Activated CD4-positive, alpha-beta T cell treated with anti-CD3 and anti-CD28 coated beads, Interleukin-2, amount 10 ng/mL, durations not matched to agents 7 days and 5 days (primary cell): ENCODE results near the gene INSYN2B. TPM values are rescaled to one million over a fixed set of nuclear protein-coding genes. Genes with fewer than 3 reads are reported as not detected.

ENCODE experiments used
- CTCF ChIA-PET: fragments of 350-600 bp; sonication (Branson Sonifier 250); formaldehyde crosslinking; loops from one replicate; lab custom pipeline; 2021; ENCODE audit warnings: antibody characterized with exemption; lab: Charles Lee
- POLR2A ChIA-PET: fragments of 350-600 bp; sonication (Branson Sonifier 250); formaldehyde crosslinking; loops from one replicate; lab custom pipeline; 2021; ENCODE audit warnings: antibody characterized with exemption; lab: Charles Lee
- DNase-seq: peaks from one replicate; pipeline ENCODE4 v3.0.0-alpha.2; 2020
- H3K27ac Mint-ChIP-seq: one replicate; pipeline ENCODE4 v1.8.0; 2021; ENCODE audit warnings: mild to moderate bottlenecking, moderate library complexity, mixed read lengths
- H3K27me3 Mint-ChIP-seq: one replicate; pipeline ENCODE4 v1.8.0; 2021; ENCODE audit warnings: mixed read lengths
- H3K36me3 Mint-ChIP-seq: one replicate; pipeline ENCODE4 v1.8.0; 2021; ENCODE audit warnings: low read depth, mixed read lengths
- H3K4me1 Mint-ChIP-seq: one replicate; pipeline ENCODE4 v1.8.0; 2021; ENCODE audit warnings: mixed read lengths
- H3K4me3 Mint-ChIP-seq: one replicate; pipeline ENCODE4 v1.8.0; 2021; ENCODE audit warnings: mild to moderate bottlenecking, moderate library complexity, mixed read lengths
- H3K9me3 Mint-ChIP-seq: one replicate; pipeline ENCODE4 v1.8.0; 2021; ENCODE audit warnings: mixed read lengths
- total RNA-seq, 2 experiments: library from RNA; stranded (reverse); gene quantifications; one replicate each; pipeline ENCODE4 v1.2.3, GENCODE V29; 2021

INSYN2B gene
- total RNA-seq, 2 experiments from 2014 or later, result not detected

DNA sequence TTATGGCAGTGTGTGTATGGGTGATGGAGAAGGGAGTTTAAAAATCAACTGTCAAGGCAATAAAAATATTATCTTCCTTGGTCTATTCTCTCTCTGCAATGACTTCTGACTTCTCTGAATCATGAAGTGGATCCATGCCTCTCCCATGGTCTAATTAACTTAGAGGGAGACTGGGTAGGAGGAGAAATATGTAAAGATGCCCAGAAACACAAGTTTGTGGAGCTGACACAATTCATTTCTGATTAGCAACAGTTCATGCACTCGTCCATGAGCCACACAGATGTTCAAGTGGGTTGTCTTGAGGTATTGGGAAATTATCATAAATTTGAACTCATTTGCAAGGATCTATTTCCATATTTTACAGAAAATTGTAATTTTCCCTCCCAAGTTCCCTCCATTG lies 38.1 kb downstream of the INSYN2B start:
- ChIA-PET POLR2A (no interaction called here), CTCF (no interaction called here)
- H3K27me3 Mint-ChIP-seq, result no peaks in the 10 kb centered on the region
- peaks cover 5% of the 10 kb centered on the region for H3K4me1 Mint-ChIP-seq
- H3K4me3 Mint-ChIP-seq, result no peak overlapping the region
- H3K9me3 Mint-ChIP-seq, result no peaks in the 10 kb centered on the region
- peaks cover 14% of the 10 kb centered on the region for H3K36me3 Mint-ChIP-seq
- no peak overlapping the region for H3K27ac Mint-ChIP-seq
- no peak for DNase-seq

DNA sequence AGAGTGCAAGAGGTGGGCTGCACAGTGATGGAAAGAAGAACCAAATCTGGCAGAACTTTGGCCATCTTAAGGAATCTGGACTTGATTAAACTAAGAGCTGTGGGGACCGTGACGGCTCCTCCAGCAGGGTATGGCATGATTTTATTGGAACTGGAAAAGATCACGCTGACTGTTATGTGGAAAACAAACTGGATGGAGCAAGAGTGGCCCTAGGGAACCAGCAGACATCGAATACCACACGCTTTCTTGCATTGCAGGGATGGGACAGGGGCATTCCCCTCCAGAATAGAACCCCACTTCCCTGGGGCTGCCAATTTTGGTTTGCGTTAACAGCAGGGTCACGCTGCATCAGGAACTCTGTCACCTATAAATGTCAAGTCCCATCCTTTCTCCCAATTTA lies 38.8 kb downstream of the INSYN2B start:
- Mint-ChIP-seq H3K27ac (no peak overlapping the region), H3K4me3 (no peak overlapping the region), H3K27me3 (no peaks in the 10 kb centered on the region), H3K4me1 (peaks cover 5% of the 10 kb centered on the region), H3K9me3 (no peaks in the 10 kb centered on the region), H3K36me3 (peaks cover 12% of the 10 kb centered on the region)
- DNase-seq, result no peak
- ChIA-PET CTCF (no interaction called here), POLR2A (no interaction called here)

DNA sequence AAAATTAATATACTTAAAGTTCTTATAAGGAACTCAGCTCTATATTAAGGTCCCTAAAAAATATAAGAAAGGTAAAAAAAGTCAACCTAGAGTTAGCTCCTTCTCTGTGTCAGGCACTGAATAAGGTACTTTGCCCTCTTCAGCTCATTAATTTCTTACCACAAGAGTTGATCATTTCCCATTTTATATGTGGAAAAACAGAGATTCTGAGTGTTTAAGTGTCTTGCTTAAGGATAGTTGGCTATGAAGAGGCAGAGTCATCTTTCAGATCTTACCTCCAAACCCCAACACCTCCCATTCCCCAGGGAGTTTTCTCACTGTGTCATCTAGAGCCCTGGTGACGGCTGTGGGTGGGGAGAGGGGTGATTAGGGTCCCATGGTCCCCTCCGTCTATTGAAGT lies 40.6 kb downstream of the INSYN2B start:
- no peaks in the 10 kb centered on the region for H3K27me3 Mint-ChIP-seq

DNA sequence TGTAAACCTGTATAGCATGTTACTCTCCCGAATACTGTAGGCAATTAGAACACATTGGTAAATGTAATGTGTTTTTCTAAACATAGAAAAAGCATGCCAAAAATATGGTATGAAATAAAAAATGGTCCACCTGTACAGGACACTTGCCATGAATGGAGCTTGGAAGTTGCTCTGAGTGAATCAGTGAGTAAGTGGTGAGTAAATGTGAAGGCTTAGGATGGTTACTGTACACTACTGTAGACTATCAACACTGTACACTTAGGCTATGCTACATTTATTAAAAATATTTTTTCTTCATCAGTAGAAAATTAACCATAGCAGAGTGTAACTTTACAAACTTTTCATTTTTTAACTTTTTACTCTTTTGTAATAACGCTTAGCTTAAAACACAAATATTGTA lies 41.9 kb downstream of the INSYN2B start:
- ChIA-PET CTCF (no interaction called here), POLR2A (no interaction called here)
- no peaks in the 10 kb centered on the region for H3K27me3 Mint-ChIP-seq
- H3K9me3 Mint-ChIP-seq, result no peaks in the 10 kb centered on the region
- H3K27ac Mint-ChIP-seq, result no peak overlapping the region
- H3K4me1 Mint-ChIP-seq, result peaks cover 19% of the 10 kb centered on the region
- peaks cover 20% of the 10 kb centered on the region for H3K36me3 Mint-ChIP-seq
- DNase-seq, result no peak
- no peak overlapping the region for H3K4me3 Mint-ChIP-seq

More for the DNA sequence above, 40.6 kb downstream of the INSYN2B start:
- H3K9me3 Mint-ChIP-seq, result no peaks in the 10 kb centered on the region
- no peak for DNase-seq
- H3K4me3 Mint-ChIP-seq, result no peak overlapping the region
- peaks cover 18% of the 10 kb centered on the region for H3K36me3 Mint-ChIP-seq
- peaks cover 19% of the 10 kb centered on the region for H3K4me1 Mint-ChIP-seq
- ChIA-PET POLR2A (no interaction called here), CTCF (interaction anchor here (0.7 to 1.5 kb wide), 2 partner anchors 16 to 351 kb away, joined by 3 read pairs; no protein-coding TSS in a partner anchor)
- no peak overlapping the region for H3K27ac Mint-ChIP-seq

DNA sequence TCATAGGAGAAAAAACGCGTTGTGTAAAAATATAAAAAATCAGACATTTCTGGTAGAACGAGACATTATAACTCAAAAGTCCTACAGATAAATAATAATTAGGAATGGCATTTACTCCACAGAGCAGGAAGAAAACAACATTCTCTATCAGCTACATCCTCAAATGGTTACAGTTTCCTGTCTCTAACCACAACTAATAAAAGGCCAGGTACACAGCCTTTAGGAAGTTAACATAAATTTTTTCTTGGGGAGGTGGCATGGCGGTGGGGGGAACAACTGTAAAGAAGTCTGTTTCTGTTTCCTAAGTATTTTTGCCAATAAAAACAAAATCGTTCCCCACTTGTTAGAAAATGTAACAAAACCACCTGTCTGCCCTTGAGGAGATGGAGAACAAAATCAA lies 44.5 kb downstream of the INSYN2B start:
- H3K27me3 Mint-ChIP-seq, result no peaks in the 10 kb centered on the region
- no peaks in the 10 kb centered on the region for H3K9me3 Mint-ChIP-seq

DNA sequence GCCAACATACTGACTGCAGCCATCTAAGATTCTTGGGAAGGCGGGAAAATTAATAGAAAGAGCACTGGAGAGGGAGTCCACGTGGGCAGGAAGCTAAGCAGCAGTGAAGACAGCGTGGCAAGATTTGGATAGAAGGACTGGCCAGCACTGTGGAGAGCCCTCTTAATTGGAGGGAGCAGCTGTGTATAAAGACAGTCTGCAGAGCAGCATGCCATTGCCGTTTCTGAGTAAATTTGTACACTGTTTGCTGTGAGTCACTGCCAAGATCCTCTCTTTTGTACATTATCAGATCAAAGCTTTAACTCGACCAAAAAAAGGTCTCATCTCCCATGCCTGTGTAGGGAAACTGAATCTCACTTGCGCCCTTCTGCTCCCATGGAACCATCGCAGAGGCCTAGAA lies 45.3 kb downstream of the INSYN2B start:
- no peak overlapping the region for H3K4me3 Mint-ChIP-seq
- H3K27ac Mint-ChIP-seq, result no peak overlapping the region
- no peaks in the 10 kb centered on the region for H3K27me3 Mint-ChIP-seq
- peaks cover 26% of the 10 kb centered on the region for H3K36me3 Mint-ChIP-seq
- POLR2A ChIA-PET, result no interaction called here
- CTCF ChIA-PET, result no interaction called here
- no peaks in the 10 kb centered on the region for H3K9me3 Mint-ChIP-seq
- no peak for DNase-seq
- H3K4me1 Mint-ChIP-seq, result peaks cover 19% of the 10 kb centered on the region

More for the DNA sequence above, 44.5 kb downstream of the INSYN2B start:
- no peak for DNase-seq
- ChIA-PET CTCF (no interaction called here), POLR2A (no interaction called here)
- Mint-ChIP-seq H3K4me3 (no peak overlapping the region), H3K4me1 (peaks cover 19% of the 10 kb centered on the region), H3K36me3 (peaks cover 24% of the 10 kb centered on the region), H3K27ac (no peak overlapping the region)

DNA sequence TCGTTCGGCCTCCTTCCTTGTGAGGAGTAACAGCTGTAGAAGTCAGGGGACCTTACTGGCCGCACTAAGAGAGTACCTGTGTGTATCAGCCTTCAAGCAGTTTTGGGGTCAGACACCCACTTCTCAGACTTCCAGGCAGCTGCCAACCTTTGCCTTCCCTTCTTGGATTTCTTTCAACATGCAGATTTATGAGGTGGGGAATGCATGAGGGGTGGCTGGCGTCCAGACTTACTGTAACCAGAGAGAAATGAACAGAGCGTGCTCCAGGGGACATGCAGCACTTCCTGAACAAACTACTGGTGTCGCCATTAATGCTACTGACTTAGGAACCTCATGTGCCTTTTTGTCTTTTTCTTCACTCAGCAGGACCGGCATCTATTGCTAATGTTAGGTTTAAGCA lies 46.7 kb downstream of the INSYN2B start:
- Mint-ChIP-seq H3K27me3 (no peaks in the 10 kb centered on the region), H3K36me3 (peaks cover 30% of the 10 kb centered on the region), H3K4me3 (no peak overlapping the region), H3K9me3 (no peaks in the 10 kb centered on the region), H3K4me1 (peaks cover 19% of the 10 kb centered on the region), H3K27ac (no peak overlapping the region)
- POLR2A ChIA-PET, result no interaction called here
- no peak for DNase-seq
- CTCF ChIA-PET, result interaction anchor here (1.1 kb wide), 1 partner anchor 54 kb away, joined by 3 read pairs; no protein-coding TSS in a partner anchor

DNA sequence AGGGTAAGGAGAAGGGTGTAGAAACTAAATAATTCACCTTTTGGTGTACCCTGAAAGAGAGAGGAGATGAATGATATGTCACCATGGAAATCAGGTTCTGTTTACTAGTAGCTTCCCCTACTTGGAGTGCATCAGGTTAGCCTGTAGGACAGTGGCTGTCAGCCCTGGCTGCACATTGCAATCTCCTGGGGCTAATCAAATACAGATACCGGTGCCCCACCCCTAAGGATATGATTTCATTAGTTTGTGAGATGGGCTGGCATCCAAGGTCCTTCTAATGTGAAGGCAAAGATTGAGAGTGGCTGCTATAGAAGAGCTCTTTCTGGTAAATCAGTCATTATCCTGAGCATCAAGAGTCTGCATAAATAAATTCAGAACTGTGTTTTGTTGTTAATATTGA lies 47.2 kb downstream of the INSYN2B start:
- H3K27me3 Mint-ChIP-seq, result no peaks in the 10 kb centered on the region
- no peak overlapping the region for H3K4me3 Mint-ChIP-seq
- no peak overlapping the region for H3K27ac Mint-ChIP-seq
- H3K9me3 Mint-ChIP-seq, result no peaks in the 10 kb centered on the region
- no peak for DNase-seq
- peaks cover 30% of the 10 kb centered on the region for H3K36me3 Mint-ChIP-seq
- peaks cover 19% of the 10 kb centered on the region for H3K4me1 Mint-ChIP-seq
- CTCF ChIA-PET, result interaction anchor here (1.1 kb wide), 1 partner anchor 55 kb away, joined by 3 read pairs; no protein-coding TSS in a partner anchor
- POLR2A ChIA-PET, result no interaction called here

DNA sequence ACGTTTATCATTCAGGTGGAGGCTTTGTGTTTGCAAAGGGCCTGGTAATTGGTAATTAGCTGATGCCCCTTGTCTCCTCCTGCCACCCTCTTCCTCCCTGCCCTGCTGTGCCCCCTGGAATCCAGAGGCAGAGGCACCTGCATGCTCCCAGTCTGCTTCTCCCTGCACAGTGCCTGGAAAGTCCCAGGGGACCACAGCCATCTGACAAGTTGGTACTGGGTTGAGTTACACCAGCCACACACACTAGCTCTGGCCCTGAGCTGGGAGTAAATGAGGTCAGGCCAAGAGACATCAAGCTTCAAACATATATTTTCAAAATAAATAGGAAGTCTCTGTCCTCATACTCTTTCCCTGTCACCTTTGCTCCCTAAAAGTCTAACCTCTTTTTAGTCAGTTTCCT lies 56.3 kb downstream of the INSYN2B start:
- no peaks in the 10 kb centered on the region for H3K27me3 Mint-ChIP-seq
- H3K9me3 Mint-ChIP-seq, result no peaks in the 10 kb centered on the region
- DNase-seq, result no peak
- no peaks in the 10 kb centered on the region for H3K4me1 Mint-ChIP-seq
- POLR2A ChIA-PET, result no interaction called here
- no peak overlapping the region for H3K27ac Mint-ChIP-seq
- no peak overlapping the region for H3K4me3 Mint-ChIP-seq
- H3K36me3 Mint-ChIP-seq, result peaks cover 11% of the 10 kb centered on the region
- CTCF ChIA-PET, result interaction anchor here (1.1 kb wide), 1 partner anchor 16 kb away, joined by 3 read pairs; no protein-coding TSS in a partner anchor

DNA sequence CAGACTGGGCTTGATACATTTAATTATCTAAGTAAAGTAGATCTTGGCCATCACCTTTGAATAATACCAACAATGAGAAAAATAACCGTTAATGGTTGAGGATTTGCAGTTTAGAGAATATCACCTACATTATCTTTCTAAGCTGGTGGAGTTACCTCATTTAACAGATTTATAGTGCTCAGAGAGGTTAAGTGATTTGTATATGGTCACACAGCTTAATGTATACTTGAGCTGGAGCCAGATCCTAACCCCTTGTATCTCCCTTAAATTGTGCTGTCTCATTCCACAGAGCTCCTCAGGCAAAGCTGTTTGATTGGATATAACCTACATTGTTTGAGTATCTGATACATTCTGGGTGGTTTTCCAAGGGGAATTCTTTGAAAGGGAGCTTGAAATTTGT lies 57.8 kb downstream of the INSYN2B start:
- H3K27ac Mint-ChIP-seq, result no peak overlapping the region
- CTCF ChIA-PET, result interaction anchor here (1.2 kb wide), 1 partner anchor 18 kb away, joined by 3 read pairs; no protein-coding TSS in a partner anchor
- no peaks in the 10 kb centered on the region for H3K4me1 Mint-ChIP-seq
- DNase-seq, result no peak
- H3K27me3 Mint-ChIP-seq, result no peaks in the 10 kb centered on the region
- no peak overlapping the region for H3K4me3 Mint-ChIP-seq
- H3K9me3 Mint-ChIP-seq, result no peaks in the 10 kb centered on the region
- POLR2A ChIA-PET, result no interaction called here
- peaks cover 11% of the 10 kb centered on the region for H3K36me3 Mint-ChIP-seq

DNA sequence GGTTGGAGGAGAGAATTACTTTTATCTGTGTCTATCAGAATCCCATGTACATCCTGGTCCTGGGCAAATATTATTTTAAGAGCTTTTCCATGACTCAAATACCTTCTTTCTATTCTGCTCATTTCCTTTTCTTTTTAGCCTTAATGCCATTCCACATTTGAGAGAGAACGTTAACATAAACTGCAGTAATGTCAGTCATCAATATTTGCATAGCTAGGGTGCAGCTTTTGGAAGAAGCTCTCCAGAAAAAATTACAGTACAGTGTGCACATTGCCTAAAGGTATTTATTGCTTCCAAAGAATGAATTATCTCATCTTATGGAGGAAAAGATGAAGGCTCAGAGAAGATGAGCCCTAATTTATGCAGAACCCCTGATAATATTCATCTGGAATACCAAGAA lies 58.3 kb downstream of the INSYN2B start:
- Mint-ChIP-seq H3K9me3 (no peaks in the 10 kb centered on the region), H3K4me1 (no peaks in the 10 kb centered on the region), H3K4me3 (no peak overlapping the region), H3K36me3 (peaks cover 10% of the 10 kb centered on the region), H3K27ac (no peak overlapping the region), H3K27me3 (no peaks in the 10 kb centered on the region)
- no peak for DNase-seq
- CTCF ChIA-PET, result no interaction called here
- POLR2A ChIA-PET, result no interaction called here

DNA sequence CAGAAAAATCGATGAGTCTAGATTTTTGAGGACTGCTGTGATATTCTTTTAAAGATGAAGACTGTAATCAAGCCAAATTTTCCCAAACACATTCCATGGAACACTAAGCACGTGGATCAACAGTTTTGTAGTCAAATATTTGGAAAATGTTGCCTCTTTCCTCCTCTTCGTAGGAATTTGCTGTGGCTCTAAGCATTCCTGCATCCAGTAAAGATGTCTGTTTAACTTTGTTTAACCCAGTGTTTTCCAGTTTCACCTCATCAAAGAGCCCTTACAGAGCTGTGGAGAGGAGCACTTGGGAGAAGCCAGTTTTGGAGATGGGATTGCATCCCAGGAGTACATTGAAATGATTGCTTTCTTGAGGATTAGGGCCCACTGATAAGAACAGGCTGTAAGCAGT lies 58.9 kb downstream of the INSYN2B start:
- Mint-ChIP-seq H3K4me3 (no peak overlapping the region), H3K36me3 (peaks cover 9% of the 10 kb centered on the region), H3K27ac (no peak overlapping the region), H3K4me1 (no peaks in the 10 kb centered on the region), H3K9me3 (no peaks in the 10 kb centered on the region), H3K27me3 (no peaks in the 10 kb centered on the region)
- POLR2A ChIA-PET, result no interaction called here
- no peak for DNase-seq
- CTCF ChIA-PET, result no interaction called here

DNA sequence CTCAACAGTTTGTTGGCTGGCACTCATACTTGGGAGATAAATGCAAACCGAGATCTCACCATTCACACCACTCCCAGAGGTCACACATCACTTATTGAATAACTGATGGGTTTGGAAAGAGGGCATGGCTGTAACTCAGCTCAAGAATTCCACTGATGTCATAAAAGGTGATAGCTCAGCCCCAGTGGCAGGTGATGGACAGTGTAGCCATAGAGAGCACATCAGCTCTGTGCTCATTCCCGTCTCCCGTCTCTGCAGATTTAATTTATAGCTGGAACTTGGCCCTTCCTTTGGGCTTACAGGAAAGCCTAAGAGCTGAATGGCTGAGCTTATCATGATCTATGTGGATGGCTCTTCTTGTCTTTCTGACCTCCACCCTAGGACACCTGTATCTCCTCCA lies 59.8 kb downstream of the INSYN2B start:
- Mint-ChIP-seq H3K36me3 (peaks cover 13% of the 10 kb centered on the region), H3K9me3 (no peaks in the 10 kb centered on the region), H3K27ac (no peak overlapping the region), H3K4me3 (no peak overlapping the region), H3K4me1 (no peaks in the 10 kb centered on the region), H3K27me3 (no peaks in the 10 kb centered on the region)
- ChIA-PET POLR2A (no interaction called here), CTCF (interaction anchor here (0.6 kb wide), 1 partner anchor 91 kb away, joined by 3 read pairs; no protein-coding TSS in a partner anchor)
- DNase-seq, result no peak

DNA sequence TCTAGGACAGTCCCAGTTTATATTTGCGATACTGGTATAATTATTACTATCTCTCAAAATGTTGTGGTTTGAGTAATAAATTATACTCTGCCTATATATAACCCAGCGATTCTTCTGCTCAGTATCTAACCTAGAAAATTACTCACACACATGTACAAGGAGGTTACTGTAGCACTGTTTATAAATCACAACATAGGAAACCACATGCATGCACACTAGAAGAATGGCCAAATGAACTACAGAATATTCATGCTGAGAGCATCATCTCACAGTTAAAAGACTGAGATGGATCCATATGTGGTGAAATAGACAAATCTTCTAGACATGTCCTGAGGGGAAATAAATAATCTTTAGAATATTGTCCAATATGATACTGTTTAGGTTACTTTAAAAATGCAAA lies 62.1 kb downstream of the INSYN2B start:
- DNase-seq, result no peak
- Mint-ChIP-seq H3K4me1 (no peaks in the 10 kb centered on the region), H3K4me3 (no peak overlapping the region), H3K9me3 (no peaks in the 10 kb centered on the region), H3K27ac (no peak overlapping the region), H3K27me3 (no peaks in the 10 kb centered on the region), H3K36me3 (peaks cover 17% of the 10 kb centered on the region)
- ChIA-PET POLR2A (no interaction called here), CTCF (no interaction called here)
